ENCODE results near the gene THSD4.

Gene THSD4

GRCh38 chr15:71458089-71458660 lies 342.9 kb downstream of the THSD4 start:
- TF ChIP-seq ZFX (IDR thresholded peaks at IDR 0.05), result no peak
- TF ChIP-seq CTCF (conservative IDR thresholded peaks at IDR 0.05), result no peak
- H3K27ac ChIP-seq, result no peak overlapping the region

- H3K27ac ChIP-seq, result no peak overlapping the region
- TF ChIP-seq CTCF (conservative IDR thresholded peaks at IDR 0.05) (no peak), ZFX (IDR thresholded peaks at IDR 0.05) (no peak)
These were observed 346.5 kb downstream of the THSD4 start for GRCh38 chr15:71461748-71462147.

GRCh38 chr15:71462638-71463037 lies 347.4 kb downstream of the THSD4 start:
- TF ChIP-seq CTCF (conservative IDR thresholded peaks at IDR 0.05), result no peak
- TF ChIP-seq ZFX (IDR thresholded peaks at IDR 0.05), result no peak
- no peak overlapping the region for H3K27ac ChIP-seq

- TF ChIP-seq ZFX (IDR thresholded peaks at IDR 0.05), result no peak
- no peak for TF ChIP-seq CTCF (conservative IDR thresholded peaks at IDR 0.05)
- no peak overlapping the region for H3K27ac ChIP-seq
These were observed 347.9 kb downstream of the THSD4 start for GRCh38 chr15:71463156-71463665.

- no peak overlapping the region for H3K27ac ChIP-seq
- TF ChIP-seq CTCF (conservative IDR thresholded peaks at IDR 0.05), result no peak
- no peak for TF ChIP-seq ZFX (IDR thresholded peaks at IDR 0.05)
These were observed 350.1 kb downstream of the THSD4 start for GRCh38 chr15:71465131-71465955.

GRCh38 chr15:71468715-71469114 lies 353.4 kb downstream of the THSD4 start:
- no peak for TF ChIP-seq ZFX (IDR thresholded peaks at IDR 0.05)
- no peak for TF ChIP-seq CTCF (conservative IDR thresholded peaks at IDR 0.05)
- H3K27ac ChIP-seq, result no peak overlapping the region

- no peak overlapping the region for H3K27ac ChIP-seq
- peak; percentile 40 for TF ChIP-seq CTCF (conservative IDR thresholded peaks at IDR 0.05)
- no peak for TF ChIP-seq ZFX (IDR thresholded peaks at IDR 0.05)
These were observed 354.1 kb downstream of the THSD4 start for GRCh38 chr15:71469413-71469812.

Measured in C4-2B (cell line).